ENCODE results near the gene PITX2. TPM values are rescaled to one million over a fixed set of nuclear protein-coding genes. Genes with fewer than 3 reads are reported as not detected.

PITX2 gene
- total RNA-seq: 0.33 TPM in 1 of 2 replicates, not detected in the other

GRCh38 chr4:110622841-110623717 is at the start of gene PITX2:
PITX2 (minus strand) TSS chr4:110623077; CDS start chr4:110622460, 617 bp downstream.

Other genes with a start within 250 kb of the PITX2 start
- gene ENPEP, start 146.9 kb downstream of the PITX2 start, total RNA-seq: 0.33 TPM in 1 of 2 replicates, not detected in the other